HL-60/S4 treated with retinoic acid at 250 ng/mL for 4 days and 3 days (cell line): ENCODE results near the gene PI4K2A.

Experiments
- in situ Hi-C: fragments of 300-500 bp; cut with MboI; formaldehyde crosslinking; loops from 2 replicates; pipeline ENCODE4 v1.7.0; 2022; ENCODE audit warnings: low sequenced_read_pairs

Gene PI4K2A

GRCh38 chr10:97640174-97640867, at the start of gene PI4K2A:
Gene PI4K2A (plus strand): TSS chr10:97640671. CDS start chr10:97640743, 72 bp downstream.
- in situ Hi-C loops = no loop called here

DNA sequence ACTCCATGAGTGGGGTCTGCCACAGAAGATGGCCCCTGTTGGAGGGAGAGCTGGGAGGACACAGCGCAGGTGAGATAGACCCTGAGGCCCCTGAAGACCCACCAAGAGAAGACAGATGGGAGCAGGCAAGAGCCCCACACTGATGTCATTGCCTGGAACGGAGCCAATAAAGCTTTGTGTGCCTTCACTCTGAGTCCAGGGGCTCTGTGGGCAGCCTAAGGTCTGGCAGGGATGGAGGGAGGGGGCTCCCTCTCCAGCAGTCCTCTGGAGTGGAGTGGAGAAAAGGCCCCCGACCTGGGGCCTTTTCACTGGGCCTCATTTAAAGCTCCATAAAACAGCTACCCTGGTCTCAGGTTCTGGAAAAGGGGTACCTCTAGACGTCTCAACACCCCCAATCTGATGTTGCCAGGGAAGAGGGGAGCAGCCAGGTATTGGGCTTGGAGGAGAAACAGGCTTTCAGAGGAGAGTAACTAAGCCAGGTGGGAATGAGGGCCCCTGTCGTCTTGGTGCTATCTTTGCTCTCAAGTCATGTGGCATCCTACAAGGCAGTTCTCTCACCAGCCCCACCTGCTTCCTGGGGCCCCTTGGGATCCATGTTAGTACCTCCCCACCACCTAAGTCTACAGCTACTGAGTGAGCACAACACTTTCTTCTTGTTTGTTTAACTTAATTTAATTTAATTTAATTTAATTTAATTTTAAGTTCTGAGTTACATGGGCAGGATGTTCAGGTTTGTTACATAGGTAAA, 49.5 kb upstream of the PI4K2A start:
- in situ Hi-C loops = no loop called here

DNA sequence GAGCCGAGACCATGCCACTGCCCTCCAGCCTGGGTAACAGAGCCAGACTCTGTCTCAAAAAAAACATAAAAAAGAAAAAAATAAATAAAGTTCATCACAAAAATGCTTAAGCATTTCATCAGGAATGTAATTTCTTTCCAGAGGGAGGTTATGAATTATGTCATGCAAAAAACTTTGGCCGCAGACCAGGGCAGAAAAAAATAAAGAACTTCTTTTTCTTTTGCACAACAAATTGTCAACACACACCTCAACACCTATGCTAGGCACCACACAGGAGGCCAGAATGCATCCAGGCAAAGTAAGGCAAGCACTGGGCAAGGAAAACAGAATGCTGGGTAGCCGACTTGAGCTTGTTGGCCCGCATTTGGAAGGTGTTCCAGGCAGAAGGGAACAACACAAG, 47.0 kb upstream of the PI4K2A start:
- in situ Hi-C loops = no loop called here

DNA sequence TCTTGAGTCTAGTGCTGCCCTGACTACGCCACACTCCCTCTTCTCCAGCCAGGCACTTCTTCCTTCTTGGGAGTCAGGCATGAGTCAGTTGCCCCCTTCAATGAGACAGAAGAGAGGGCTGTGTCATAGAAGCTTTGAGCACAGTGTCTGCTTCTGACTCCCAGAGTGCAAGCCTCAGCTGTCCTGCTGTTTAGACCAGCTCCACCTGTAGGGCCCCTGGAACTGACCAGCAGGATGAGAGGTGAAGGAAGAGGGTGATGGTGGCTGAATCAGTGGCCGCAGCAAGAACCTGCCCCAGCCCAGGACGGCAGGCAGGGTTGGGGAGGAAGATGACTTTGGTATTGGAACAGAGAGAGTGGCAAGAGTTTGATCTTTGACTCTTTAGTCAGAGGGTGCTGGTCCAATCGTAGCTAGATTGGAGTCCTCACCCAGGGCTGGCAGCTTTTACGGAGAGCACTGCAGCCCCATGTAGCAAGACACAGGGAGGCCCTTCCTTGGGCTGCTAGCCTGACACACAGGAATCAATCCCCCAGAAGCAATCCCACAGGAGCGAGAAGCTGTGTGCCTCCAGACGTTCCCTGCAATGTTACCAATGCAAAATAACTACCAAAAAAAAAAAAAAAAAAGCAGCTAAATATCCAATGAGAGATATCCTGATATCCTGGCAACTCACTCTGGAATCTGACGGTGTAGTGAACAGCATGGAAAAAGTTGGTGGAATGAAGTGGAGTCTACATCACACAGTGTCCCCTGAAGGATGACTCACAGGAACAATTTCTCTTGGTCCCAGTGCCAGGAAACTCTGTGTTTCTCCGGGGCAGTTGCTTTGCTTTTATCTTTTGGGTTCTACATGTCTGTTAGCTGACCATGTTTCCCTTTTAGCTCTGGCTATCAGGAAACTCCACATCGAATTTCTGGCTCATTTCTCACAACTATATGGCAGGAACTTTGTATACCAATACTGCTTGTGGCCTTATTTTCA, 44.1 kb upstream of the PI4K2A start:
- in situ Hi-C loops = no loop called here

DNA sequence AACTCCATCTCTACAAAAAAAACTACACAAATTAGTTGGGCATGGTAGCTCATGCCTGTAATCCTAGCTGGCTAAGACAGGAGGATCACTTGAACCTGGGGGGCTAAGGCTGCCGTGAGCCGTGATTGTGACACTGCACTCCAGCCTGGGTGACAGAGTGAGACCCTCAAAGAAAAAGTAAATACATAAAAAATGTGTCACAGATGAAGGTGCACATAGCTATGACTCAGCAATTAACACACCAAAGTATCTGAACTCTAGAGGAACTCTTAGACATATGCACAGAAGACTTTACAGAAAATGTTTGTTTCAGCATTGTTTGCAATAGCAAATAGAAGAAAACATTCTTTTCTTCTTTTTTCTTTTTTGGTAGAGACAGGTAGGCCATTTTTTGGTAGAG, 42.7 kb upstream of the PI4K2A start:
- in situ Hi-C loops = no loop called here

DNA sequence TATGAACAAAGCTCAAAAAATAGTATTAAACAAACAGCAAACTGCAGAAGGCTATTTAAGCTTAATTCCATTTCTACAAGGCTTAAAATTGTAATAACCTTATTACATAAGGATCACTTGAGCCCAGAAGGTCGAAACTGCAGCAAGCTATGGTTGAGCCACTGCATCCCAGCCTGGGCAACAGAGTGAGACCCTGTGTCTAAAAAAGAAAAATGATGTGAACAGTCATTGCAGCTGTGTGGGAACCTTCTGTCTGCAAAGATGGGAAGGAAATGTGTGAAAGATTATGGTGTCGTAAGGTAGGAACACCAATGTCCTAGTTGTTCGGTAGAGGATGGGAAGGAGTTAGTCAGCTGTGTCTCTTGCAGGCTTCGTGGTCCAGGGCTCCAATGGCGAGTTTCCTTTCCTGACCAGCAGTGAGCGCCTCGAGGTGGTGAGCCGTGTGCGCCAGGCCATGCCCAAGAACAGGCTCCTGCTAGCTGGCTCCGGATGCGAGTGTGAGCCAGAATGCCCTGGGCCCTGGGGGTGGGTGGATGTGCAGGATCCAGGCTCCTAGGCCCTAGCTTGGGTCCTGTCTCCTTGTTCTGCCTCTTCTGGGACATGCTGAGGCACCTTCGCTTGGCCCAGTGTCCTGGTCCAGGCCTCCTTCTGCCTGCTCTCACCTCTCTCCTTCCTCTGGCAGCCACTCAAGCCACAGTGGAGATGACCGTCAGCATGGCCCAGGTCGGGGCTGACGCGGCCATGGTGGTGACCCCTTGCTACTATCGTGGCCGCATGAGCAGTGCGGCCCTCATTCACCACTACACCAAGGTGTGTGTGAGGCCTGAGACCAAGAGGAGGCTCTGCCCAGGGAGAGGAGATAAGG, 41.8 kb upstream of the PI4K2A start:
- in situ Hi-C loops = no loop called here

DNA sequence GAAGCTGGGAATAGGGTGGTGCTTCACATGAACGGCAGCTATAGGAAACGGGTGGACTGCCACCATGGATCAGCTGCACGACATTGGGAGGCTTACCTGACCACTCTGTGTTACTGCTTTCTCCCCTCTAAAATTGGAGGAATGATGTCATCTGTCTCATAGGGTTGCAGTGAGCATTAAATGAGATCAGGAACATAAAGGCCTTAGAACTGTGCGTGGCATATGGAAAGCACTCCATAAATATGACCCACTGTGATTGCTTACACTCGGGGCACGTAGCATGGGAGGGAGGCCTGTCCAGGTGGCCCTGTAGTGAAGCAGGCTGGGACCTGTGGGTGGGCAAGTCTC, 41.2 kb upstream of the PI4K2A start:
- in situ Hi-C loops = no loop called here

DNA sequence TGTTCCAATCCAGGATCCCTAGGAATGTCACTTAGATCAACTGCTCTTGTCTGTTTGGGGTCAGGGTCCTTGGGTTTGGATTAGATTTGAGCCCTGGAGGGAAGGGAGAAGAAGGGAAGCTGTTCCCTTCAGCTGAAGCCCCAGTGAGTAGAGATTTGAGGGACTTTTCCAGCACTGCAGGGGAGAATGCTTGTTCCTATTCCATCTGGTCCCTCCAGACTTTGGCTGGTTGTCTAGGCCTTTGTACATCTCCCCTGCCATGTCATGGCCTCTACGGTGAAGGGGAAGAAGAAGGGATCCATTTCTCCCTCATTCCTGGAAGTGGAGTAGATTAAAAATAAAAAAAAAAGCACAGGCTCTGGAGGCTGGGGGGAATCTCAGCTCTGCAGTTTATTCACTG, 39.9 kb upstream of the PI4K2A start:
- in situ Hi-C loops = no loop called here

DNA sequence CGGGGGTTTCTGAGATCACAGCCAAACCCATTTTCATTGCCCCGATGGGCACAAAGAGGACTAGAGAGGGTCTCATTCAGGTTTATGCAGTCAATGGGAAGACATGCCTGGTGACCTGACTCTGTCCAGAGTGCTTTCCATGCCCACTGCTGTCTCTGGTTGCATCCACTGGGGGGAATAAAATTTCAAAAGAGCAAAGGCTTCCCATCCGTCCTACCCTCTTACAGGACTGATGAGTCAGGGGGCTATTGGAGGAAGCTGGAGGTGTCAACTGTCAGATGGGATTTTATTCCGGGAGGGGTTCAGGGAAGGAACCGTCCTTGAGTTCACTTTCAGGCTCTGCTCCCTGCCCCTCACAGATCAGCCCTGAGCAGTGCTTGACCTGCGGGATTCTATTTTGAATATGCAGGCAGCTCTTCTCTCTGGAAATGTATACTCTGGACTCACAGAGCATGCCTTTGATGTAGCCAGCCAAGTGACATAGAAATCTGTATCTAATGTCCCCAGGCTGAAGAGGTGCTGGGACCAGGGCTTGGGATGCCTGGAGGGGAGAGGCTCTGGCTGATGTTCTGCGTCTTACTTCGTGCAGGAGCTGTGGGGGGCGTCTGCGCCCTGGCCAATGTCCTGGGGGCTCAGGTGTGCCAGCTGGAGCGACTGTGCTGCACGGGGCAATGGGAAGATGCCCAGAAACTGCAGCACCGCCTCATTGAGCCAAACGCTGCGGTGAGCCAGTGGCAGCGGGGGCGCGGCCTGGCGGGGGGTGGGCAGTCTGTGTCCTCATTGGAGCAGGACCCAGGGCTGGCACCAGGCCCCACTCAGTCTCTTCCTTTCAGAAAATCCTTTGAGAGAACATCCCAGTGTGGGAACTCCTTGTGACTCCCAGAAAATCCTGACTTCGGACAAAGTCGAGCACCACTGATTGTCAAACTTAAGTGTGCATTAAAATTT, 38.9 kb upstream of the PI4K2A start:
- in situ Hi-C loops = no loop called here

DNA sequence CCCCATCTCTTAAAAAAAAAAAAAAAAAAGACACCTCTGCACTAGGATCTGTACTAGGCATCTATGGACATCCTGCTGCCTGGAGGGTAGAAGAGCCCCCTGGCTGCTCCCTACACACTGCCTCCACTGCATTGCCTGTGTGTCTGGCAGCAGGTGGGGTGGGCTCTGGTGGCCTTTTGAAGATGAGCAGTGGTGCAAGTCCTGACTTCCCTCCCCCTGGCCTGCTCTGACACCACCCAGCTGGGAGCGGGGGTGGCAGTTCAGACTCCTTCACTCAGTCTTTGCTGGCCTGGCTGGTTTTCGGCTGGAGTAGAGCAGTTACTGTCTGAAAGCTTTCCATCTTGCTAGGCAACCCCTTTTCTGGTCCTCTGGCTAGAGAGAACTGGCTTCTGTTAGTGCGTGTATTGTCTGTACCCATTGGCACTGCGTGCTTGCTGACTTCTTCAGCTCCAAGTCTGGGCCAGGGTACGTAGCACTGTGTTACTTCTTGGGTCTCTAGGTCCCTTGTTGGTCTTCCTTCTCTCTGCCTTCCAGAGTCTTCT, 33.3 kb upstream of the PI4K2A start:
- in situ Hi-C loops = no loop called here

DNA sequence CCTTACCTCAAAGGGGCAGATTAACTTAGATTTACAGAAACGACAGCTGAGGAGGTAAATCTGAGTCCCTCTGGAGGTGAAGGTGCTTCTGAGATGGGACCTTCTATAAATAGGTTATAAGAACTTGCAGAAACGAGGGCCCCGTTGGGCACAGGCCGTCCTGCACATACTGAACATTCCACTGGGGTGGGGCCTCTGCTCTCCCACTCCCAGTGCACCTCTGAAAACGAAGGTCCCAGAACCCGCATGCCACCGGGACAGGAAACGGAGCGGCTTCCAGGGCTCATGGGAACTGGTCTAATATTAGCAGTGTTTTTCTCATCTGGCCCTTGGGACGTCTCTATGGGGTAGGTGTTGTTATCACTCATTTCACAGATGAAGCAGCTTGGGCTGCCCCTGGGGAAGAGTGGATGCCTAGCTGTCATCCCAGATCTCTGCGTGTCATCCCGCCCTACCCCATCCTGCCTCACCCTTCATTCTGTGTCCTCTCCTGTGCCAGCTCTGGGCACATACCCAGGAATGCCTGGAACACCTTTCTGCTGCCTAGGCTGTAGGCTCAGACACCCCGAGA, 31.4 kb upstream of the PI4K2A start:
- in situ Hi-C loops = no loop called here

DNA sequence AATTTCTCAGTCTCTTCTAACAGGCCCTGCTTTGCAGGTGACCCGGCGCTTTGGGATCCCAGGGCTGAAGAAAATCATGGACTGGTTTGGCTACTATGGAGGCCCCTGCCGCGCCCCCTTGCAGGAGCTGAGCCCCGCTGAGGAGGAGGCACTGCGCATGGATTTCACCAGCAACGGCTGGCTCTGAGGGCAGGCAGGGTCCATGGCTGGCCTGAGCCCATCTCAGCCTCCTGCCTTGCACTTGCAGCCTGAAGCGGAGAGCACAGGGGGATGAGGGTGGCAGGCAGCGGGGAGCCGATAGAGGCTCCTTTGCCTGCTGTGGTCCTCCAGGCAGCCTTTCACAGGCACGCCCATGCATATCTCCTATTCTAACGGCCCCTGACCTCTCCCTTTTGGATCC, 29.0 kb upstream of the PI4K2A start:
- in situ Hi-C loops = no loop called here

- in situ Hi-C loops = no loop called here
These were observed 28.1 kb upstream of the PI4K2A start for GRCh38 chr10:97612386-97612785.

DNA sequence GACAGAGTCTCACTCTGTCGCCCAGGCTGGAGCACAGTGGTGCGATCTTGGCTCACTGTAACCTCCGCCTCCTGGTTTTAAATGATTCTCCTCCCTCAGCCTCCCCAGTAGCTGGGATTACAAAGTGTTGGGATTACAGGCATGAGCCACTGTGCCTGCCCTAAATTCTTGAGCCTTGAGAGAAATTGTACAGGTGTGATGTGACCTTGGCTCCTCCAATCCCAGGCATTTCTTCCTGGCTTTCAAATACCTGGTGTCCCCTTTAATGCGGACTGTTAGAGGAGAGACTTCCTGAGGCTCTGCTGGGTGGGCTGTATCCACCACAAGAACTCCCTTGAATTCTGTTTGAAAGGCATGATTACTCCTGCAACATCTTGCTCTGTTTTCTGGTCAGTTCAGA, 22.2 kb upstream of the PI4K2A start:
- in situ Hi-C loops = no loop called here

GRCh38 chr10:97618733-97619132, 21.7 kb upstream of the PI4K2A start:
- in situ Hi-C loops = no loop called here

- in situ Hi-C loops = no loop called here
These were observed 17.2 kb upstream of the PI4K2A start for GRCh38 chr10:97623277-97623676.

- in situ Hi-C loops = no loop called here
These were observed 12.7 kb upstream of the PI4K2A start for GRCh38 chr10:97627731-97628130.

- in situ Hi-C loops = no loop called here
These were observed 12.2 kb upstream of the PI4K2A start for GRCh38 chr10:97628228-97628627.

DNA sequence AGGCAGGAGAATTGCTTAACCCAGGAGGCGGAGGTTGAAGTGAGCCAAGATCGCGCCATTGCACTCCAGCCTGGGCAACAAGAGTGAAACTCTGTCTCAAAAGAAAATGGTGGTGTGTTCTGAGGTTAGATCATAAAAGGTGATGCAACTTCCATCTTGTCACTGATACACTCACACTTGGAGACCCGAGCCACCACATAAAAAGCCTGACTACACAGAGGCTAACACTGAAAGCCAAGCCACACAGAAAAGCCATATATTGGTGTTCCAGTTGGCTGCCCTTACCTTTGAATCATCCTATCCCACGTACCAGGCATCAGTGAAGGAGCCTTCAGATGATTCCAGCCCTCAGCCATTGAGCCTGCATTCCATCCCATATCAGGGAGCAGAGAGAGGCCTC, 11.2 kb upstream of the PI4K2A start:
- in situ Hi-C loops = no loop called here
